HUES48 (cell line): ENCODE results near the gene ARL2.
A peak's percentile ranks its signal among the peaks of the same experiment; 100 is the strongest.
"Not testable (repeated sequence)": the region's sequence is repeated elsewhere in the genome, so short reads cannot be mapped to it uniquely, and the experiment has no call there.

ENCODE experiments used
- H3K27ac ChIP-seq: one replicate; pipeline ENCODE4 v1.7.0; 2013; ENCODE audit warnings: low read depth, low read length, inconsistent platforms
- H3K27me3 ChIP-seq: 2 replicates; pipeline ENCODE4 v1.6.1; 2013; ENCODE audit warnings: mild to moderate bottlenecking, low read length; ENCODE audit not compliant: control insufficient read depth, insufficient read depth
- H3K36me3 ChIP-seq: 2 replicates; pipeline ENCODE4 v1.6.1; 2013; ENCODE audit warnings: low read length; ENCODE audit not compliant: control insufficient read depth, insufficient read depth
- H3K4me1 ChIP-seq: 2 replicates; pipeline ENCODE4 v1.6.1; 2013; ENCODE audit warnings: mild to moderate bottlenecking, low read length; ENCODE audit not compliant: control insufficient read depth, insufficient read depth
- H3K4me3 ChIP-seq: 2 replicates; pipeline ENCODE4 v1.5.1; 2013; ENCODE audit warnings: mild to moderate bottlenecking, low read depth, low read length
- H3K9ac ChIP-seq: 2 replicates; pipeline ENCODE4 v1.6.1; 2013; ENCODE audit warnings: mild to moderate bottlenecking, low read depth, low read length, moderate library complexity
- H3K9me3 ChIP-seq: 2 replicates; pipeline ENCODE4 v1.6.1; 2013; ENCODE audit warnings: low read length; ENCODE audit not compliant: control insufficient read depth, insufficient read depth

The ARL2 gene

DNA sequence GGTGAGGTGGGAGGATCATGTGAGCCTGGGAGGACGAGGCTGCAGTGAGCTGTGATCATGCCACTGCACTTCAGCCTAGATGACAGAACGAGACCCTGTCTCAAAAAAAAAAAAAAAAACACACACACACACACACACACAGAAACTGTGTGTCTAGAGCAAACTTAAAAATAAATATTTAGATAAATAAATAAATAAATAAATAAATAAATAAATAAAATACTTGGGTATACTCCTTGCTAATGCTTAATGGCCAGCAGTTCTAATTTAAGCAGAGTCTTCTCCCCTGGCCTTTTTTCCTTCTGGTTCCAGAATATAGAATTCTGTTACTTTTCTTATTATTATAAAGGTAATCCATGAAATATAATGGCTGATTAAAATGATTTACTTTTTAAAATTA is 5.1 kb upstream of the ARL2 start:
- Histone ChIP-seq H3K36me3 (no peaks in the 10 kb centered on the region), H3K9me3 (no peaks in the 10 kb centered on the region), H3K4me3 (no peak overlapping the region), H3K27me3 (no peaks in the 10 kb centered on the region), H3K4me1 (peaks cover 4% of the 10 kb centered on the region), H3K27ac (no peak overlapping the region), H3K9ac (no peak overlapping the region)

DNA sequence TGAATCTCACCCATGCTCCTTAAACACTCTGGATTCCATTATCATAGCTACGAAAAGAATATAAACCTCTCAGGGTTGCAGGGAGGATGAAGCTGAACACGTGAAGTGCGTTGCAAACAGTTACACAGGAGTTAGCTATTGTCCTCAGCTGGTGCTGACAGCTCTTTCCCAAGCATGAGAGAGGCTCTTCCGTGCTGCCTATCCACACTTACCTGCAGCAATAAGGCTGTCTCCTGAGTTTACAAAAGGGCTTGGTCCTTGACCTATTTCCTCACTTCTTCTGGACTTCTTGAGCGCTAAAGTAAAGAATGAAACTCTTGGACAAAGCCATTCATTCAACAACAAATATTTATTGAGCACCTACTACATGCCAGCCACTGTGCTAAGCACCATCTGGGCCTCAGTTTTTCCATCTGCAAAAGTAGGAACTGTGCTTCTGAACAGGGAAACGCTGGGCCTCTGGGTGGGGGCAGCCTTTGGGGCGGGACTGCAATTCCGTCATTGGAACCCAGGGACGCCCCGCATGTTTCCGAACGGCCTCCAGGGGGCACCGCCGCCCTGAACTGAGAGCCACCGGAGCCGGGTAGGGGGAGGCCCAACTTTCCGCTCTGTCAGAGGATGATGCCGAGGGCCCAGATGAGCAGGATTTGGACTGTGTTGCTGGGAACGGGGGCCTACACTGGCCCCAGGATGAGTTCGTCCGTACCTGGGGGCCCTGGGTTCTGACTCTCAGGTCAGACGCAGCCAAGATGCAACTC is 651 bp upstream of the ARL2 start:
- no peaks in the 10 kb centered on the region for H3K27me3 ChIP-seq
- H3K9ac ChIP-seq, result peak overlapping the region; percentile 77
- H3K4me3 ChIP-seq, result peak overlapping the region; percentile 77
- H3K4me1 ChIP-seq, result peaks cover 4% of the 10 kb centered on the region
- H3K9me3 ChIP-seq, result no peaks in the 10 kb centered on the region
- H3K27ac ChIP-seq, result peak overlapping the region; percentile 98
- H3K36me3 ChIP-seq, result peaks cover 8% of the 10 kb centered on the region; the same call in 1 of the 2 replicates

DNA sequence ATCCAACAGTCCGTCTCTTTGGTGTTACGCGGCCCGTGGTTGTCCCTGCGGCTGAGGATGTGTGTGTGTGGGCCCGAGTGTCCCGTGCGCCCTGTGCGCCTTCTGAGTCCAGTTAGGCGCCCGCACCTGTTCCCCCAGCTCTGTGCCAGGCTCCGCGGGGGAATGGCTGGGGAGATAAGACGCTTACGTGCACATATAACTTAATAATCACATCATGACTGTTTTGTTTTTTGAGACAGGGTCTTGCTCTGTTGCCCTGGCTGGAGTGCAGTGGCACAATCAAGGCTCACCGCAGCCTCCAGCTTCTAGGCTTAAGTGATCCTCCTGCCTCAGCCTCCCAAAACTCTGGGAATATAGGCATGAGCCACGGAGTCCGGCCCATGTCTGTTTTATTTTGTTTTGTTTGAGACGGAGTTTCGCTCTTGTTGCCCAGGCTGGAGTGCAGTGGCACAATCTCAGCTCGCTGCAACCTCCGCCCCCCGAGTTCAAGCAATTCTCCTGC is 817 bp downstream of the ARL2 start:
- Histone ChIP-seq H3K4me3 (peak overlapping the region; percentile 77), H3K9me3 (no peaks in the 10 kb centered on the region), H3K4me1 (peaks cover 4% of the 10 kb centered on the region), H3K36me3 (peaks cover 19% of the 10 kb centered on the region), H3K9ac (peak overlapping the region; percentile 69), H3K27me3 (no peaks in the 10 kb centered on the region), H3K27ac (peak overlapping the region; percentile 98)

DNA sequence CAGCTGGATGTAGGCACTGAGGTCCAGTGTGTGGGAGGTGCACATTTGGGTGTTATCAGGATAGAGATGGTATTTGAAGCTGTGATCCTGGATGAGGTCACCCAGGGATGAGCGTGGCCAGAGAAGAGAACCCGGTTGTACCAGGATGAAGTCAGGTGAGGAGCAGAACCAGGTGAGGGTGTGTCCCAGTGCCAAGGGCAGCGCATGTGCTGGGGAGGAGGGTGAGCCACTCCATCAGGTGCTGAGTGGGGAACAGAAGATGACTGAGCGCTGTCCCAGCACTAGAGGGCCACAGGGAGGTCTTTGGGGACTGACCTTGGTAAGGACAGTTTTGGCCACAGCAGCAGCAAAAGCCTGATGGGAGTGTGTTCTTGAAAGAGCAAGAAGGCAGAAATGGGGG is 2.7 kb downstream of the ARL2 start:
- Histone ChIP-seq H3K27ac (no peak overlapping the region), H3K9ac (no peak overlapping the region), H3K4me1 (peaks cover 4% of the 10 kb centered on the region), H3K27me3 (no peaks in the 10 kb centered on the region), H3K4me3 (no peak overlapping the region), H3K9me3 (no peaks in the 10 kb centered on the region), H3K36me3 (peaks cover 34% of the 10 kb centered on the region)

DNA sequence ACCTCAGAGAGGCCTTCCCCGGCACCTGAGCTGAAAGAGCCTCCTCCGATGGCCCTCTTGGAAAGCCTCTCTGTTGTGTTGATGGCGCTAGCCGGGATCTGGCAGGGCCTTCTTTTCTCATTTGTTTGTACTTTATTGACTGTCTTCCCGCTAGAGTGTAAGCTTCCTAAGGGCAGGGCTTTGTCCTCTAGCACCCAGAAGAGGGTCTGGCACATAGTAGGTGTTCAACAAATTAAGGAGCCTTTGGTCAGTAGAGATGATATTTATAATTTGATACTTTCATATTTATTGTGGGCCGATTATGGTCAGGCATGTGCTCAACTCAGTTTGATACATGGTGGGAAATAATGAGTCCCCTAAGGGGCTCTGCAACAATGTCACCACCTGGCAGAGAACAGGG is 4.0 kb downstream of the ARL2 start:
- no peaks in the 10 kb centered on the region for H3K9me3 ChIP-seq
- H3K27ac ChIP-seq, result no peak overlapping the region
- H3K9ac ChIP-seq, result no peak overlapping the region
- no peaks in the 10 kb centered on the region for H3K27me3 ChIP-seq
- H3K36me3 ChIP-seq, result peaks cover 41% of the 10 kb centered on the region
- H3K4me1 ChIP-seq, result peaks cover 4% of the 10 kb centered on the region
- H3K4me3 ChIP-seq, result no peak overlapping the region

DNA sequence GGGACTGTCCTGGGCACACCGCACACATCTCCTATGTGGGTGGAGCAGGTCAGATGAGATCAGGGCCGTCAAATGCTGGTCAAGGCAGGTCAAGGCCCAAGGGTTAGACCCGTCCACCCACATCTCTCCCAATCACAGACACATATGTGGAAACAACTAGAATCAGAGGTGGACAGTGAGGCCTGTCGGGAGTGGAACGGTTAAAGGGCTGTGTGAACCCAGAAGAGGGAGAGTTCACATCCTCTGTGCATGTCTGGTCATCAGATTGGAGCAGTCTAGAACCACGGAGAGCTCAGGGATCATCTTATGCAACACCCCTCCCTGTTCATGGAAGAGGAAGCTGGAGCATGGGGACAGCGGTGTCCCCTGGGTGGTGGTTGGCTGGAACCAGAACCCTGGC is 5.9 kb downstream of the ARL2 start:
- Histone ChIP-seq H3K36me3 (peaks cover 41% of the 10 kb centered on the region), H3K27me3 (no peaks in the 10 kb centered on the region), H3K4me3 (no peak overlapping the region), H3K27ac (no peak overlapping the region), H3K9ac (no peak overlapping the region), H3K4me1 (no peaks in the 10 kb centered on the region), H3K9me3 (no peaks in the 10 kb centered on the region)

DNA sequence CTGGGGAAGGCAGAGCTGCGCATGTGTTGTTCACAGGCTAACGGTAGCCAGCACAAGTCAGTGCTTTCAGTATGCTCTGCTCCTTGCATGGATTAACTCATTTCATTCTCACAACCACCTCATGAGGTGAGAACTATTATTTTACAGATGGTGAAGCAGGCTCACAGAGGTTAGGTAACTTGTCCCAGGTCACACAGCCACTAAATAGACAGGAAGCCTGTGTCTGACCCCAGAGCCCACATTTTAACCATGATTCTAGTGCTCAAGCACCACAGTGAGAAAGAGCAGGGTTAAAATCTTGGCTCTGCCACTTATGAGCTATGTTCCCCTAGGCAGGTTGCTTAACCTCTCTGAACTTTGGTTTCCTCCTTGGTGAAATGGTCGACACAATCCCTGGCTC is 7.0 kb downstream of the ARL2 start:
- no peak overlapping the region for H3K4me3 ChIP-seq
- no peaks in the 10 kb centered on the region for H3K4me1 ChIP-seq
- H3K27me3 ChIP-seq, result no peaks in the 10 kb centered on the region
- no peaks in the 10 kb centered on the region for H3K9me3 ChIP-seq
- H3K36me3 ChIP-seq, result peaks cover 41% of the 10 kb centered on the region
- H3K9ac ChIP-seq, result no peak overlapping the region
- H3K27ac ChIP-seq, result no peak overlapping the region

DNA sequence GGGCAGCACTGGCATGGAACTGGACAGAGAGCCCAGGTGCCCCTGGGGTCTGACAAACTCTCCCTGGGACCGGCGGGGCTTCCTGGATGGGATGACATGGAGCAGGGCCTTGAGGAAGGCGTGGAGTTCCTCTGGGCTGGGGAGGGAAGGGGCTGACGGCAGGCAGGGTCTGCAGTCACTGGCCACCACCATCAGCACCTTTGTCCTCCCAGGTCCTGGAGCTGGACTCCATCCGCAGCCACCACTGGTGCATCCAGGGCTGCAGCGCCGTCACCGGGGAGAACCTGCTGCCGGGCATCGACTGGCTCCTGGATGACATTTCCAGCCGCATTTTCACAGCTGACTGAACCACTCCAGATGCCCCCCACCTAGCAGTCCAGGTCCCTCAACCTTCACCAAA is 7.5 kb downstream of the ARL2 start:
- Histone ChIP-seq H3K9me3 (no peaks in the 10 kb centered on the region), H3K27ac (no peak overlapping the region), H3K27me3 (no peaks in the 10 kb centered on the region), H3K4me3 (no peak overlapping the region), H3K4me1 (no peaks in the 10 kb centered on the region), H3K36me3 (peaks cover 41% of the 10 kb centered on the region), H3K9ac (no peak overlapping the region)

DNA sequence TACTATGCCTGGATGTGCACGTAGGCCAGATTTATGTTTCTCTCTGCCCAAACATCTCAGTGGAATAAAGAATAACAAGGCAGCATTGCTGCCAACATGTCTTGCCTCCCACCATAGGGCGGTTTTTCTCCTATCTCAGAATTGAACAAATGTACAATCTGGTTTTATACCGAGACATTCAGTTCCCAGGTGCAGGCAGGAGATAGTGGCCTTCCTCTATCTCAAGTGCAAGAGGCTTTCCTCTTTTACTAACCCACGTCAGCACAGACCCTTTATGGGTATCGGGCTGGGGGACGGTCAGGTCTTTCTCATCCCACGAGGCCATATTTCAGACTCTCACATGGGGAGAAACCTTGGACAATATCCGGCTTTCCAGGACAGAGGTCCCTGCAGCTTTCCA is 9.5 kb downstream of the ARL2 start:
- H3K36me3 ChIP-seq, result peaks cover 30% of the 10 kb centered on the region
- H3K9me3 ChIP-seq, H3K4me1 ChIP-seq, H3K27ac ChIP-seq, H3K4me3 ChIP-seq, H3K27me3 ChIP-seq, H3K9ac ChIP-seq: not testable (repeated sequence)

DNA sequence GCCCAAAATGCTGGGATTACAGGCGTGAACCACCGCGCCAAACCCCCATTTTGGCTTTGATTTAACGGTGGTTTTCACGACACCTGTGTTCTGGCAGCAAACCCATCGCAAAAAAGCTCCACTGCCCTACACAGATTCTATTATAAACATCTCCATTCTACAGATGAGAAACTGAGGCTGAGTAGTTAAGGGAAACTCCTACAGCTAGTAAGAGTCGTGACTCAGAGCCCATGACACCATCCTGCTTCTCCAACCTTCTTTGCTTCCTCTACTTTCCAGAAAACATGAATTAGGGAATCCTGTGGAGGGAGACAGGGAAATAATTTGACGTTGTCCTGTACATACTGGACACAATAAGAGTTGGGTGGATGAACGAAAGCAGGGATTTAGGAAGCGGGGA is 12.8 kb downstream of the ARL2 start:
- Histone ChIP-seq H3K9ac (no peak overlapping the region), H3K27ac (no peak overlapping the region), H3K4me3 (peak overlapping the region; percentile 73), H3K27me3 (no peaks in the 10 kb centered on the region), H3K9me3 (no peaks in the 10 kb centered on the region), H3K36me3 (0 out of 2 replicates have a peak, but pooled peaks cover 6% of the 10 kb centered on the region), H3K4me1 (peaks cover 8% of the 10 kb centered on the region; the same call in 1 of the 2 replicates)

DNA sequence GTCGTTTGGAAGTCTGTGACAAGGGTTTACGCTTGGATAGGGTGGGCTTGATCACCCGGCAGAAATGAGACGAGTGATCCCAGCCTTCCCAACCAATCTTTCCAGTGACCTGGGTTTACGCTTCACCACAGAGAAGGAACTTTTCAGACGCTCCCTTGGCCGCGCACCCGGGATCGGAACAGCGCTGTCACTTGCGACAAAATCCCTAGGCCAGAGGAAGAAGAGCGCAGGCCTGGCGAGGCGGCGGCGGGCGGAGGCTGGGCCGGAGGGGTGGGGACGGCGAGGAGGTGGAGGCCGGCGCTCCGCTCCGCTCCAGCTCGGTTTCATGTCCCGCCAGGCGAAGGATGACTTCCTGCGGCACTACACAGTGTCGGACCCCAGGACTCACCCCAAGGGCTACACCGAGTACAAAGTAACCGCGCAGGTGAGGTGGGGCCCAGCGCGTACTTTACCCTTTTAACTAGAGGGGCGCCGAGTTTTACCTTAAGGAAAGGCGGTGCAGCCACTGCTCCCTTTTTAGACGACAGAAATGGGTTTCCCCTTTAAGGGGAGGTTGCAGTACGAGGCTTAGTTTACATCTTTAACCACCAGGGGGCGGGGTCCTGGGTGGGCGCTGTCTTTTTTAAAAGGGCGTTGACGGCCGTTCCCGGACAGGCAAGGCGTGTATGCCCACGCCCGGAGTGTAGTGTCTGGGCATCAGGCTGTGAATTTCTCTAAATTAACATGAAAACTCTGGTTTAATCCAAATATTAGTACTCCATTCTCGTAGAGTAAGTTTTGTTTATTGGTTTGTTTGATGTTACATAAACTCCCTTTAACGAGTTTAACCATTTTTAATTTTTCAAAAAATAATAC is 13.5 kb downstream of the ARL2 start, which contains the start of gene SNX15:
TSS of gene SNX15 (plus strand) at position 227 of the 855 bp plus-strand sequence. CDS start at position 326, 99 bp downstream.
- Histone ChIP-seq H3K4me3 (peak within 1 kb of the TSS; percentile 73), H3K9ac (peak within 1 kb of the TSS; percentile 52; the same call in 1 of the 2 replicates), H3K36me3 (0 out of 2 replicates have a peak, but pooled peaks cover under 1% of the 10 kb centered on the region), H3K4me1 (peaks cover 8% of the 10 kb centered on the region; the same call in 1 of the 2 replicates), H3K9me3 (no peaks in the 10 kb centered on the region), H3K27ac (peak within 1 kb of the TSS; percentile 82), H3K27me3 (no peaks in the 10 kb centered on the region)
